Muscle layer of colon (tissue), 2 donors: Measurements from ENCODE around the gene PRDM16.

ENCODE experiments used
- H3K27ac ChIP-seq: one replicate; pipeline ENCODE4 v1.7.0; 2013; ENCODE audit warnings: low read depth, mild to moderate bottlenecking, low read length, moderate library complexity
- H3K27me3 ChIP-seq, 2 donors: one replicate each; pipeline ENCODE4 v1.7.0; 2013; ENCODE audit warnings: low read length in 2 of 2, mild to moderate bottlenecking in 2 of 2; ENCODE audit not compliant: insufficient read depth in 2 of 2, control insufficient read depth in 1 of 2
- H3K36me3 ChIP-seq: one replicate; pipeline ENCODE4 v1.7.0; 2013; ENCODE audit warnings: mild to moderate bottlenecking, low read length; ENCODE audit not compliant: insufficient read depth
- H3K4me1 ChIP-seq: one replicate; pipeline ENCODE4 v1.7.0; 2013; ENCODE audit warnings: mild to moderate bottlenecking, low read length; ENCODE audit not compliant: insufficient read depth
- H3K4me3 ChIP-seq, 2 donors: one replicate each; pipeline ENCODE4 v1.7.0; 2013; ENCODE audit warnings: low read length in 2 of 2, low read depth in 1 of 2, mild to moderate bottlenecking in 1 of 2, moderate library complexity in 1 of 2
- H3K9ac ChIP-seq: one replicate; pipeline ENCODE4 v1.7.0; 2013; ENCODE audit warnings: low read length
- H3K9me3 ChIP-seq: one replicate; pipeline ENCODE4 v1.7.0; 2013; ENCODE audit warnings: mild to moderate bottlenecking, low read length
- donor health status: abdominal sarcoma.
- donor health status: Adenocarcinoma of cecum.

The PRDM16 gene

DNA sequence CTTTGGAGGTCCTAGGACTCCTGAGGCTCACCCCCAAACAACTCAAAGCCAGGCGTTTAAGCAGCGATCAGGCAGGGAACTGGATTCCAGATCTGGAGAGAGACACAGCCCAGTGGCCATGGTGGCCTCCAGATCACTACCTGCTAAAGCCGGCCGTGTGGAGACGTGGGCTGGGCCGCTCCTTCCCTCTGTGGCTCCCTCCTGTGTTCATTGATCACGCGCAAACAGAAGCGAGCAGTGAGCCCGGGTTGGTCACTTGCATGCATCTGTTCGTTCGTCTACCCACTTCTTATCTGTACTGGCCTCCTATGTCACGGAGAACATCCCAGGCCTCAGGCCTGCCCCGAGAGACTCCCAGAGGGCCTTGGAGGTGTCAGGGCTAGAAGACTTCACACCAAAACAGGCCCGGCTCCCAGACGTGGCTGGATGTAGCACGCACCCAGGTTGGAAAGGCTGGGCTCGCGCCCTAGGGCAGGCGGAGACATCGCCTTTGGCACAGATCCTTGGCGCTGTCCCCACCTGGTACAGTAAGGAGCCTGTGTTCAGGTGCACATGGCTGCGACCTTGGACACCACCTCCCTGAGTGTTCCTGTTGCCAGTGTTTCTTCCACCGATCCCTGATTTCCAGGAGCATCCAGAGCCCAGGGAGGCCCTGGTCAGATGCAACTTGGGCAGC lies 308.7 kb downstream of the PRDM16 start:
- H3K9me3 ChIP-seq: no peaks in the 10 kb centered on the region
- H3K27ac ChIP-seq: no peak overlapping the region
- no peak overlapping the region for H3K9ac ChIP-seq
- H3K4me1 ChIP-seq: no peaks in the 10 kb centered on the region
- H3K4me3 ChIP-seq: no peak overlapping the region
- H3K36me3 ChIP-seq: no peaks in the 10 kb centered on the region
- peaks cover 0 to 25% of the 10 kb centered on the region in 2 donors for H3K27me3 ChIP-seq

DNA sequence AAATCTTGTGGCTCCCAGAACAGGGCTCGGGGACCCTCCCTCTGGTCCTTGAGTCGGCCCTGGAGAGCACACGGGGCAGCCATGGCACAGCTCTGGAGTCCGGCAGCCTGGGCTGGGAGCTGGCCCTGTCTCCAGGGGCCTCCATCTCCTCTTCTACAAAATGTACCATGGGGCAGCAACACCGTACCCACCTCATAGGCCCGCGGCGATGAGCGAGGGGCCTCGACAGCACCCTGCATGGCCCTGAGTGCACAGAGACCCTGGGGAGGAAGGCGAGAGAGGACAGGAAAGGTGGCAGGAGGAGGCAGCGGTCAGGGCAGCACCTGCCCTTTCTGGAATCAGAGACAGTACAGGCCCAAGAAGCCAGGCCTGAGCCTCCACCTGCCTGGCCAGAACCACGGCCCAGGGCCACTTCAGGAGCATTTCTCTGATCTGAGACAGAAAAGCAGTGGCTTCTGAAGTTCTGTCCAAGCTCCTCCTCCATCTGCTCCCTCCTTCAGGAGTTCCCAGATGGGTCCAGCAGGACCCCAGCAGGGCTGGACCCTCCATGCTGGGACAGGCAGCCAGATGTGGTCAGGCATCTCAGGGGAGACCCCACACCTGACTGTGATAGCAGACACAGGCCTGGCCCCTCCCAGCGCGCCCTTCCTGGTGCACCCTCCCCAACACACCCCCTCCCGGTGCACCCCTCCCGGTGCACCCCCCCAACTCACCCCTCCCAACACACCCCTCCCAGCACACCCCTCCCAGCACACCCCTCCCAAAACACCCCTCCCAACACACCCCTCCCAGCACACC lies 309.6 kb downstream of the PRDM16 start:
- H3K9ac ChIP-seq: no peak overlapping the region
- H3K9me3 ChIP-seq: no peaks in the 10 kb centered on the region
- H3K27me3 ChIP-seq: peaks cover 0 to 25% of the 10 kb centered on the region in 2 donors
- no peak overlapping the region for H3K4me3 ChIP-seq
- no peaks in the 10 kb centered on the region for H3K36me3 ChIP-seq
- no peak overlapping the region for H3K27ac ChIP-seq
- H3K4me1 ChIP-seq: no peaks in the 10 kb centered on the region

DNA sequence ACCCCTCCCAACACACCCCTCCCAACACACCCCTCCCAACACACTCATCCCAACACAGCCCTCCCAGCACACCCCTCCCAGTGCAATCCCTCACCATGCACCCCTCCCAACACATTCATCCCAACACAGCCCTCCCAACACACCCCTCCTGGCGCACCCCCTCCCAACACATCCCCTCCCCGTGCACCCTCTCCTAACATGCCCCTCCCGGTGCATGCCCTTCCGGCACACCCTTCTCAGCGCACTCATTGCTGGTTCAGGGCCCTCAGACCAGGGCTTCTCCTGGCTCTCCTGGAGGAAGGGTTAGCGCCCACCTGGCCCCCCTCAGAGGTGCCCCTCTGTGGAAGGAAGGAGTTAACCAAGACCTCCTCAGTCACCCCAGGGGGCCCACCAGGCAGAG lies 310.9 kb downstream of the PRDM16 start:
- Histone ChIP-seq H3K4me3 (no peak overlapping the region), H3K9me3 (no peaks in the 10 kb centered on the region), H3K36me3 (no peaks in the 10 kb centered on the region), H3K27me3 (peaks cover 0 to 28% of the 10 kb centered on the region in 2 donors), H3K4me1 (no peaks in the 10 kb centered on the region), H3K27ac (no peak overlapping the region), H3K9ac (no peak overlapping the region)

DNA sequence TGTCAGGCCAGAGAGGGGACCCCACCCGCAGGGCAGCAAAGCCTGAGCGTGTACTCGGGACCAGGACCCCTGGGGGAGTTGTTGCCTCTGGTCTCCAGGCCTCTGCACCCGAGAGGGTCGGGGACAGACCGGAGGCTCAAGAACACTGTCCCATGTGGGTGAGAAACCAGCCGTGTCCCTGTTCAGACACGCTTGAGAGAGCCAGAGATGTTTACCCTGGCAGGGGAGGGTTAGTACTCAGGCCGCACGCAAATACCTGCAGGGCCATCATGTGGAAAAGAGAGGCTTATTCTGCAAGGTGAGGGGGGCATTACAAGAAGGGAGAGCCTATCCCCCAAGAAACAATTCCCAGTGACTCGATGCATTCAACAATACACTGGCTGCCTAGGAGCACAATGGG lies 311.5 kb downstream of the PRDM16 start:
- H3K27me3 ChIP-seq: peaks cover 0 to 25% of the 10 kb centered on the region in 2 donors

DNA sequence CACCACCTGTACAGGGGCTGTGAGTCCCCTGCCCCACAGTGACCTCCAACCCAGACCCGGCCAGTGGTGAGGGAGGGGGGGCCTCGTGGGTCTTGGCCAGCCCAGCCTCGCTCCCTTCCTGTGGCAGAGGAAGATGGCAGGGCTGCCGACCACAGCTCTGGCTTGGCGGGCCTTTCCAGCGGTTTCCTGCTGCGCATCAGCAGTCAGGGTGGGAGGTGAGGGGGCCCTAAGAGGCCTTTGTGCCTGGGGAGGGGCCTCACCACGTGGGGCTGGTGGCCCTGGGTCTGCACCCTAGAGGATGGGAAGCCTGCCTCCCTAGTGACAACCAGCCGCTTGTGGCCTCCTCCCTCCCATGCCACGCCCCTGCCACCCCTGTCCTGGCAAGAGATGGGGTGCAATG lies 312.9 kb downstream of the PRDM16 start:
- no peak overlapping the region for H3K9ac ChIP-seq
- H3K9me3 ChIP-seq: no peaks in the 10 kb centered on the region
- no peak overlapping the region for H3K27ac ChIP-seq
- no peaks in the 10 kb centered on the region for H3K4me1 ChIP-seq
- no peak overlapping the region for H3K4me3 ChIP-seq
- H3K36me3 ChIP-seq: no peaks in the 10 kb centered on the region
- H3K27me3 ChIP-seq: peaks cover 0 to 26% of the 10 kb centered on the region in 2 donors

More for the DNA sequence above, 311.5 kb downstream of the PRDM16 start:
- H3K27ac ChIP-seq: no peak overlapping the region
- no peaks in the 10 kb centered on the region for H3K4me1 ChIP-seq
- no peaks in the 10 kb centered on the region for H3K36me3 ChIP-seq
- no peak overlapping the region for H3K4me3 ChIP-seq
- no peaks in the 10 kb centered on the region for H3K9me3 ChIP-seq
- H3K9ac ChIP-seq: no peak overlapping the region

DNA sequence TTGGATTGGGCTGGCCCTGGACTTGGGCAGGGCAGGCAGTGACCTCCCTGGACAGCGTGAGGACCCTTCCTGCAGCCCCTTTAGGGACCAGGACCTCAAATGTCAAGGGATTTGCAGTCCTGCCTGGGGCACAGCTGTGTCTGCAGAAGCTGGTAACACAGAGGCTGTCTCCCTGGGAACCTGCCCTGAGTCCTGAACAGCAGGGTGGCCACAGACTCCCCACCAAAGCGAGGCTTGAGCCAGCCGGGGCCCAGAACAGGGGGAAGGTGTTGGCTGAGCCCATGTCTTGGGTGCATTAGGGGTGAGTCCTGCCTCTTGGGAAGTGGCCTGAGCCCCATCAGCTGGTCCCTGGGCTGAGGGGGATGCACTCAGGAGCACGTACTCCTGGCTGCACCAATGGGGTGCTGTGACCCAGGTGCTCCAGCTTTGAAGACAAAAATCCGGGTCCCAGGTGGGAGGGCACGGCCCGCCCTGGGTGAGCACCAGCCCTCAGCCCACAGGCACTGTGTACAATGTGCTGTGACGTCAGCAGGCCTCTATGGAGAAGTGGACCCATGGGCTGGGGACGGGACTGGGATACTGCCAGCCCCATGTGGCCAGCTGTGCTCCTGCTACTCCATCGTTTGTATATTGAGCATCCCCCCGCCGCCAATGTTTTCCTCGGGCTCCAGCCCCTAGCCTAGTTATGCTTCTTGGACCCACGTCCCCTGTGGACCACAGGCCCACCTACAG lies 313.5 kb downstream of the PRDM16 start:
- Histone ChIP-seq H3K9me3 (no peaks in the 10 kb centered on the region), H3K4me1 (no peaks in the 10 kb centered on the region), H3K27me3 (peaks cover 0 to 29% of the 10 kb centered on the region in 2 donors), H3K36me3 (no peaks in the 10 kb centered on the region), H3K4me3 (no peak overlapping the region), H3K27ac (no peak overlapping the region), H3K9ac (no peak overlapping the region)

GRCh38 chr1:3383679-3384078 lies 314.7 kb downstream of the PRDM16 start:
- H3K27ac ChIP-seq: no peak overlapping the region
- no peaks in the 10 kb centered on the region for H3K36me3 ChIP-seq
- no peaks in the 10 kb centered on the region for H3K4me1 ChIP-seq
- peaks cover 4 to 35% of the 10 kb centered on the region in 2 donors for H3K27me3 ChIP-seq
- no peak overlapping the region for H3K9ac ChIP-seq
- H3K4me3 ChIP-seq: no peak overlapping the region
- H3K9me3 ChIP-seq: no peaks in the 10 kb centered on the region

GRCh38 chr1:3384407-3384806 lies 315.4 kb downstream of the PRDM16 start:
- H3K4me1 ChIP-seq: no peaks in the 10 kb centered on the region
- no peak overlapping the region for H3K9ac ChIP-seq
- no peaks in the 10 kb centered on the region for H3K9me3 ChIP-seq
- H3K36me3 ChIP-seq: no peaks in the 10 kb centered on the region
- no peak overlapping the region for H3K27ac ChIP-seq
- no peak overlapping the region for H3K4me3 ChIP-seq
- H3K27me3 ChIP-seq: peaks cover 4 to 42% of the 10 kb centered on the region in 2 donors

GRCh38 chr1:3386205-3387002 lies 317.4 kb downstream of the PRDM16 start:
- Histone ChIP-seq H3K9me3 (no peaks in the 10 kb centered on the region), H3K9ac (no peak overlapping the region), H3K27ac (no peak overlapping the region), H3K27me3 (peaks cover 17 to 52% of the 10 kb centered on the region in 2 donors), H3K4me1 (no peaks in the 10 kb centered on the region), H3K36me3 (no peaks in the 10 kb centered on the region), H3K4me3 (no peak overlapping the region)

GRCh38 chr1:3387401-3387800 lies 318.4 kb downstream of the PRDM16 start:
- Histone ChIP-seq H3K27ac (no peak overlapping the region), H3K4me1 (no peaks in the 10 kb centered on the region), H3K27me3 (peaks cover 27 to 62% of the 10 kb centered on the region in 2 donors), H3K9ac (no peak overlapping the region), H3K4me3 (no peak overlapping the region), H3K9me3 (no peaks in the 10 kb centered on the region), H3K36me3 (no peaks in the 10 kb centered on the region)
